Bone marrow (tissue), 2 donors: Measurements from ENCODE around the gene GPC5.
"Not testable (repeated sequence)": the region's sequence is repeated elsewhere in the genome, so short reads cannot be mapped to it uniquely, and the experiment has no call there.

Source experiments
- DNase-seq, 2 donors: peaks; one replicate each; lab custom pipeline; 2025; lab: John Stamatoyannopoulos, UW

Gene GPC5

DNA sequence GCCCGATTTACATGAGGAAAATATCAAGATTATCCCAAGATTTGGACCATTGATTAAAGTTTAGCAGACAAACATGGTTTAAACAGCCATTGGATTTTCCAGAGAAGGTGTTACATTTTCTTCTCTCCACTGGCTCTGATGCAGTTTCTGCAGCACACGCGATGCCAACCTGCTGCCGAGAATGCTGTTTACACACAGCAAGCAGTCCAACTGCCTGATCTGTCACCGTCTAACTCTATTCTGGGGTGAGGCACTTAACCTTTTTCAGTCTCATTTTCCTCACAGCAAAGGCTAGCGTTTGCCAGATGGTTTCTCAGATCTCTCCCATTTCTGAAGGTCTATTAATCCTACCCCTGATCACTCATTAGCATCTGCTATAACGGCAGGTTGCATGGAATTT, 1064.7 kb downstream of the GPC5 start:
- DNase-seq = no peak

DNA sequence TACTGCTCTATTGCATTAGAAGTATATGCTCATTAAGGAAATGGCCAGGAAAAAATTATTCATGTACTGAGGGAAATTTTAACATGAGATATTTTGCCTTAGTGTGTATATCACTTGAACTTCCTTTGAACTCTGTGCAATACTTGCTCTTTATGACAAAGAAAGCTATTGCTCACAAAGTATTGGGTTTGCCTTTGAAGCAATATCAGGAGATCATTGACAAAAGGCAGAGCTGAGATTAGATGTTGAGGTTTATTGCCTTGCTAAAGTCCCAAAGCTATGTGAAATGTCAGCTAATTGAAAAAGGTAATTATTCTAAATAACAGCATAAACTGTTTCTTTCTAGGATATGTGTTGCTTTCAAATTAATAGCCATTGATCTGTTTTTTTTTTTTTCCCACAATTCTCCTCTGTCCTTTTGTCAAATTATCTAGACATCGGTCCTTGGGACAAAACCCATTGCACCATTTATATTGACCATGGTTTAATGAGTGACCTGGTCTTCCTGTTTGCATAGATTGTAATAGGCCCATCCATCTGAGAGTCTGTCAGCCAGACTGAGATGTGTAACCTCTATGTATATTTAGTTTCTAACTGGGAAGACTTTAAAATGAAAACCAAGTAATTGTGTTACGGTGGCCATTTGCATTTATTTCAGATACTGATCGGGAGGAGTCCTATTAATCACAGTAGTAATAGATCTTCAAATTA, 1075.5 kb downstream of the GPC5 start:
- no peak for DNase-seq

- no peak for DNase-seq
These were observed 1082.0 kb downstream of the GPC5 start for GRCh38 chr13:92480387-92480786.

DNA sequence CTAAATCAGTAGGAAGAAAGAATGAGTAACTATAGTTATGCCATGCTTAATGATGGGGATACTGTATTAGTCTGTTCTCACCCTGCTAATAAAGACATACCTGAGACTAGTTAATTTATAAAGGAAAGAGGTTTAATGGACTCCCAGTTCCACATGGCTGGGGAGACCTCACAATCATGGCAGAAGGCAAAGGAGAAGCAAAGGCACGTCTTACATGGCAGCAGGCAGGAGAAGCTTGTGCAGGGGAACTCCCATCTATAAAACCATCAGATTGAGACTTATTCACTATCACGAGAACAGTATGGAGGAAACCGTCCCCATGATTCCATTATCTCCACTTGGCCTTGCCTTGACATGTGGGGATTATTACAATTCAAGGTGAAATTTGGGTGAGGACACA, 1084.4 kb downstream of the GPC5 start:
- not testable (repeated sequence) for DNase-seq

- no peak for DNase-seq
These were observed 1085.5 kb downstream of the GPC5 start for GRCh38 chr13:92483894-92484293.

DNA sequence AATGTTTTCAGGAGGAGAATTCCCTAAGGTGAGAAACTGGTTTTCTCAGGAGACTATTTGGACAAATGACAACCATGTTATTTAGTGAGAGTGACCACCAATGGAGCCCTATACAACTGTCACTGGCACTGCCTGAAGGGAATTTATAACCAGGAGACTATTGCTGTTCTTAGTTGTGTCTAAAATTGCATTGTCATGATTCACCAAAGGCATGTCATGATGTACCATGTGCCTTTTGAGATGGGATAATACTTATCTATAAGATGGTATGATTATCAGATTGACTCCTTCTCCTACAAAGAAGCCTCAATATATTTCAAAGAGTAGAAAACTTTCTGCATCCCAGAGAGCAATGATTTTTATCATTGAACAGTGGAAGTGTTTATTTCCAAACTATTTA, 1088.8 kb downstream of the GPC5 start:
- DNase-seq = no peak

DNA sequence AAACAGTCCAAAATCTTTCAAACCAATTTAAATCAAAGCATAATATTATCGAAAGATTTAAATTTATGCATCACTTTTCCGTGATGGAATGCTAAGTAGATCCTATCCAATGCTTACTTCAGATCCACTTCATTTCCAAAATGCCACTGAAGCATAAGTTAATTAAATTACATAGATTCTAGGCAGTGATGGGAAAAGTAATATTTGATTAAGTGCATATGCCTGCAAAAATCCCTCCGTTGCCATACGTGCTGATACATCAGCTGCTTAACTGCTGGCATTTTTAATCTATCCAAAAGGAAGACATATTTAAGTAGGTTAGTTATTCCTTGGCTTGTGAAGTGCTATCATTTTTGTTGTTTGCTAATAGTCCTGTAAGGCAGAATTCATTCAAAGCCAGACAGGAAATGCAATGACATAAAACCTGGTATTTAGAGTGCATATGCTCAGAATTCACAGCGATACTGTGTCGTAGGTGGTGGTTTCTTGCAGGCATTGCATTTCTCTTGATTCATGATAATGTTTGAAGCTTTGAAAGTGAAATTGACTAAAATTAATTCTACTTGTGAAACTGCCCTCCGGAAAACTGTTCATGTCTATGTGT, 1089.9 kb downstream of the GPC5 start:
- DNase-seq = no peak

GRCh38 chr13:92491839-92492238, 1093.4 kb downstream of the GPC5 start:
- no peak for DNase-seq

GRCh38 chr13:92494915-92495314, 1096.5 kb downstream of the GPC5 start:
- no peak for DNase-seq

- DNase-seq = no peak
These were observed 1101.8 kb downstream of the GPC5 start for GRCh38 chr13:92500192-92500591.

DNA sequence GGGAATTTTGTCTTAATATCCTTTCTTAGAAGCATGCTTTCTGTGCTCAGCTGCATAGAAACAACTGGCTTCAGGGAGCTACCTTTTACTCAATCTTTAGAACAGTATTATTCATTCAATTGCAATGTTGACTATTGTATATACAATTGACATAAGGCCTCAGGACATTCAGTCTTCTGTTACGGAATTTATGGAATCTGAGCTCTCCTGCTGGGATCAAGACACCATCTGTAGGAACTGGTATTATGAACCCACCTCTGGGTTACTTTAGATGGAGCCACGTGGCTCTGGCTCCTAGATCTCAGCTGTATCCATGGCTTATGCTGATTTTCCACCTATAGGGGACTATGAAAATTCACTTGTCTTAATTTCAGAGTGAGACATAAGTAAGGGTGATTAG, 1112.0 kb downstream of the GPC5 start:
- no peak for DNase-seq

DNA sequence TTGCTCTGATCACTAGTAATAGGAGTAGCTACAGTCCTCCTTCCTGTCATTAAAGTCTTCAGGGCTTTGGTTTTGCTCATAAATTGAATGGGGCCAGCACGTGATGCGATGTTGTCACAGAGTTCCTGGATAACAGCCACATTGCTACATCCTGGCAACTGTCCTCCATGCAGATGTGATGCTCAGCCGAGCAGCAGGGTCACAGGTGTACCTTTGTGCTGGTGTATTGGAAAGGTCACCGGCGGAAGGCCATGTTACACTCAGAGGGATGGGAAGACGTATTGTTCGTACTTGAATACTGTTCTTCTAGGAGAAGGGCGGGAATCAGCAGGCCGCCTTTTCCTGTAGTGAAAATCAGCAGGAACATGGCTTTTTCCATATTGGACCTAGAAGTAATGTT, 1114.4 kb downstream of the GPC5 start:
- no peak for DNase-seq

GRCh38 chr13:92513672-92514071, 1115.3 kb downstream of the GPC5 start:
- no peak for DNase-seq

- DNase-seq = no peak
These were observed 1116.2 kb downstream of the GPC5 start for GRCh38 chr13:92514420-92515125.

DNA sequence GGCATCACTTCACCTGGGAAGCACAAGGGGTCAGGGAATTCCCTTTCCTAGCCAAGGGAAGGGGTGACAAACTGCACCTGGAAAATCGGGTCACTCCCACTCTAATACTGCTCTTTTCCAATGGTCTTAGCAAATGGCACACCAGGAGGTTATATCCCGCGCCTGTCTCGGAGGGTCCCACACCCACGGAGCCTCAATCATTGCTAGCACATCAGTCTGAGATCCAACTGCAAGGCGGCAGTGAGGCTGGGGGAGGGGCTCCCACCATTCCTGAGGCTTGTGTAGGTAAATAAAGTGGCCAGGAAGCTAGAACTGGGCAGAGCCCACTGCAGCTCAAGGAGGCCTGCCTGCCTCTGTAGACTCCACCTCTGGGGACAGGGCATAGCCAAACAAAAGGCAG, 1118.5 kb downstream of the GPC5 start:
- not testable (repeated sequence) for DNase-seq

- not testable (repeated sequence) for DNase-seq
These were observed 1120.2 kb downstream of the GPC5 start for GRCh38 chr13:92518622-92519021.

DNA sequence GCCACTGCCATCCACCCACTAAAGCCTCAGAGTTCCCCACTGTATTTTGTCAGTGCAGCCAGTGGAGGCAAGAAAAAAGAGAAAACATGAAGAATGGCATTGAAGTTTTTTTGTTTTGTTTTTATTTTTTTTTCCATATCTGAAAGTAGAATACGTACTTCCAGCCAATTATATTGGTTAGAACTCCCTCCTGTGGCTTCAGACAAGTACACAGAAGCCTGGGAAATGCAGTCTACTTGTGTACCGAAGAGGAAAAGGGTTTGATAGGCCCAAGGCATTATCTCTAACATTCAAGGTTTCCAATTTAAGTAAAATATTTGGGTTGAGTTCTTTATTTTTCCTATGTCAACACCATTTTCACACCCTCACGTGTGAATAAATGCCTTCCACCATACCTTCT, 1131.9 kb downstream of the GPC5 start:
- DNase-seq = no peak

DNA sequence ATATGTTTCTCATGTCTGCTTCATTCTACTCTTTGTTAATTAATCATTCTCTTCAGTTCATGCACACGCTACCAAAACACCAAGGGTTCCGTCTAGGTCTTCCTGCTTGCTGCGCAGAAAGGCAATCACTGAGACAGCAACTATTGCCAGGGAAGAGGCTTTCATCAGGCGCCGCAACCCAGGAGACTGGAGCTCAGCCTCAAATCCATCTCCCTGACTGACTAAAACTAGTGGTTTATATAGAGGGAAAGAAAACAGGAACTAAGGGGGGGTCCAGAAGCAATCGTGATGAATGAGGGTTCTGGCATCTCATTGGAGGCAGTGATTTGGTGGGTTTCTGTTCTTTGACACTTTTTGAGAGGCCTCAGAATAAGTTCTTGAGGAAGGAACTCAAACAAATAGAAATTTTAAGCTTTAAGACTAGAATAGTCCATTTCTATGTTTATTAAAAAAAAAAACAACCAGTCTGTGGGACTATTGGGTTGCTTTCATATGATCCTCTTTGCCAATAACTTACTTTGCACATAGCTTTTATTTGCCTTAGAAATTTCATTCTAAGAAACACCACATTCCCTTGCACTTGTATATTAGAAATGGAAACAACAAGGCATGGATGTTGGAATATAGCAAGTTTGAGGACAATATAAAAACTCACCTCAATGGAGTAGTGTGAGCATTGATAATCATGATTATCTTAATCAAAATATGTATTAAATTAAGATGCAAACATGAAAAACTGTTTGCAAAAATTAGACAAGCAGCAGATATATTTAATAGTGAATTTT, 1137.0 kb downstream of the GPC5 start:
- DNase-seq = no peak

DNA sequence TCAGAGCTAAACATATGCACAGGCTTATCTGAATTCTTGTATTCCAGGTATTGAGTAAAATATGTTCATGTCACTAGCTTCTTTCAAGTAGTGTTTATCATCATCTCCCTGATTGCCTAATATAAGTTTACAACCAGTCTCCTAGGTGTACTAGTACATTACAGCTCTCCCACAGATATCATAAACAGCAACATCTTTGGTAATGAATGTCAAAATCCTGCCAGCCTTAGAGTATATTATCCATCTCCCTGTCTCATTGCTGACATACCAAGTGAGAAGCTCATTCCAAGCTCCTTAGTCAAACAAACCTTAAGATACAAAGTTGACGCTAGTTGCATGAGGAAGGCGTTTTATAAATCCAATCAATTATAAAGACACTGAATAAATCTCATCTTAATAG, 1139.0 kb downstream of the GPC5 start:
- no peak for DNase-seq

DNA sequence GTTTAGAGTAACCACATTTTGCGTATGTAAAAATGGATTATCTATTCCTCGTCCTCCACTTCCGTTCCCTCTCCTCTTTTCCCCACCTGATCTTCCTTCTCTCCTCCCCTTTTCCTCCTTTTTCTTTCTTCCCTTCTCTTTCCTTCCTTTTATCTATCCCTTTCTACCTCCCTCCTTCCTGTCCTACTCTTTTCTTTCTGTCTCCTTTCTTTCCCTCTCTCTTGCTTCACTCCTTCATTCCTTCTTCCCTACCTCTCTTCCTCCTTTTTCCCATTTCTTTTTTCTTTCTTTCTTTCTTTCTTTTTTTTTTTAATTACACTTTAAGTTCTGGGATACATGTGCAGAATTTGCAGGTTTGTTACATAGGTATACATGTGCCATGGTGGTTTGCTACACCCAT, 1139.7 kb downstream of the GPC5 start:
- DNase-seq = no peak

- not testable (repeated sequence) for DNase-seq
These were observed 1140.7 kb downstream of the GPC5 start for GRCh38 chr13:92539148-92539547.

- DNase-seq = no peak
These were observed 1148.8 kb downstream of the GPC5 start for GRCh38 chr13:92547266-92547665.

- no peak for DNase-seq
These were observed 1150.9 kb downstream of the GPC5 start for GRCh38 chr13:92549276-92549675.
